ENCODE measurements around the gene FAM9A.

DNA sequence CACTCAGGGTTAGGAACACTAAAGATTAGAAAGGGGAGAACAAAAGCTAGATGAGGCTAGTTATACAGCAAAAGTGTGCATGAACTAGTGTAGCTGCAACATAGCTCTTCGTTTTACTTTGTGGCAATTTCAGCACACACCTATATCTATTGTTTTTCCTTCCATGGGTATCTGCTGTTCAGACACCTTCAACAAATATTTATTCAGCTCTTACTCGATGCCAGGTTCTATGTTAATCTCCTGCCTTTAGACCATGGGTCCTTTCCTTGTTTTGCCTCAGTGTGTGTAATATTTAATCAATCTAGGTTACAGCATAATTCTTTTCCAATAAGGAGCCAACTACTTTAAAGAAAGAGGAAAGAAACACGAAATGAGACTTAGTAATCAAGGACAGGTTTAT lies 10.4 kb upstream of the FAM9A start:
- TF ChIP-seq CTCF (IDR thresholded peaks at IDR 0.05; ENCODE audit: low read depth, low read length): no peak
- TF ChIP-seq EZH2phosphoT487 (IDR thresholded peaks at IDR 0.05; ENCODE audit: low read depth): no peak

All from OCI-LY3 (cell line).